IPS DF 6.9 (cell line): Measurements from ENCODE around the gene GBA3.

Experiments used
- DNase-seq: peaks from one replicate; pipeline ENCODE4 v3.0.0-alpha.2; 2013; ENCODE audit warnings: low read depth, low spot score
- H3K27ac ChIP-seq: one replicate; pipeline ENCODE4 v1.5.1; 2013; ENCODE audit warnings: low read length, control low read depth
- H3K27me3 ChIP-seq: 2 replicates; pipeline ENCODE4 v1.6.1; 2013; ENCODE audit warnings: mild to moderate bottlenecking, low read length; ENCODE audit not compliant: control insufficient read depth, insufficient read depth
- H3K36me3 ChIP-seq: 2 replicates; pipeline ENCODE4 v1.6.1; 2013; ENCODE audit warnings: low read length; ENCODE audit not compliant: control insufficient read depth, insufficient read depth
- H3K4me1 ChIP-seq: 2 replicates; pipeline ENCODE4 v1.6.1; 2013; ENCODE audit warnings: low read length; ENCODE audit not compliant: control insufficient read depth, insufficient read depth
- H3K4me3 ChIP-seq: 2 replicates; pipeline ENCODE4 v1.5.1; 2013; ENCODE audit warnings: mild to moderate bottlenecking, low read length
- H3K9me3 ChIP-seq: 2 replicates; pipeline ENCODE4 v1.6.1; 2013; ENCODE audit warnings: low read length, inconsistent platforms; ENCODE audit not compliant: control insufficient read depth, insufficient read depth
- WGBS: extraction: QIAGEN DNeasy Blood & Tissue Kit; methylation state at CpG from one replicate; pipeline ENCODE4 v1.1.7; 2013; ENCODE audit warnings: mixed read lengths, missing lambda C conversion rate; ENCODE audit not compliant: insufficient read length, insufficient coverage; 5-methylcytosine and 5-hydroxymethylcytosine counted together

The GBA3 gene

GRCh38 chr4:22695029-22695428, 2.3 kb downstream of the GBA3 start:
- Histone ChIP-seq H3K4me3 (no peak overlapping the region), H3K9me3 (no peaks in the 10 kb centered on the region), H3K4me1 (no peaks in the 10 kb centered on the region), H3K36me3 (no peaks in the 10 kb centered on the region), H3K27ac (no peak overlapping the region), H3K27me3 (no peaks in the 10 kb centered on the region)
- WGBS: no CpG with 5 or more reads among the region's 1 CpG
- no peak for DNase-seq

DNA sequence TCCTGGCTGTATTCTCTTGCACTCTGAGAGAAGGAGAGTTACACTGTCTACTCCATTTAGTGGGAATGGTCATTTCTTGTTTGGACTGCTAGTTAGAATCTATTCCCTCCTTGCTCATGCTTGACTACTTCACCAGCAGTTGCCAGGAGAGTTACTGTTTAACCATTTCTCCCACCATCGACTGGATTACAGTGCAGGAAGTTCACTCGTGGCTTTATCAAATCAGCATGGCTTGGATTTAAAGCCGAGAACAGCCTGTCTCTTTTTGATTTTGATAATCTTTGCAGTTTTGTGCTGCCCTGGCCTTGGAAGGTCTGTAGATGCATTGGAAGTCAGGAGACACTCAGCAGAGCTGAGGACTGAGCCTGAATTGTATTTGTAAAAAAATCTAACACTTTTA, 3.2 kb downstream of the GBA3 start:
- no peaks in the 10 kb centered on the region for H3K9me3 ChIP-seq
- no CpG with 5 or more reads among the region's 3 CpGs for WGBS
- no peak overlapping the region for H3K4me3 ChIP-seq
- H3K27ac ChIP-seq: no peak overlapping the region
- no peak for DNase-seq
- no peaks in the 10 kb centered on the region for H3K27me3 ChIP-seq
- H3K4me1 ChIP-seq: no peaks in the 10 kb centered on the region
- no peaks in the 10 kb centered on the region for H3K36me3 ChIP-seq

GRCh38 chr4:22703912-22704311, 11.2 kb downstream of the GBA3 start:
- DNase-seq: no peak
- H3K27me3 ChIP-seq: no peaks in the 10 kb centered on the region
- H3K4me1 ChIP-seq: no peaks in the 10 kb centered on the region
- no peak overlapping the region for H3K27ac ChIP-seq
- H3K9me3 ChIP-seq: no peaks in the 10 kb centered on the region
- no peaks in the 10 kb centered on the region for H3K36me3 ChIP-seq
- no peak overlapping the region for H3K4me3 ChIP-seq
- no CpG with 5 or more reads among the region's 6 CpGs for WGBS

- Histone ChIP-seq H3K9me3 (no peaks in the 10 kb centered on the region), H3K36me3 (no peaks in the 10 kb centered on the region), H3K4me3 (no peak overlapping the region), H3K27ac (no peak overlapping the region), H3K4me1 (no peaks in the 10 kb centered on the region), H3K27me3 (no peaks in the 10 kb centered on the region)
- no peak for DNase-seq
- WGBS: no CpG with 5 or more reads among the region's 1 CpG
Measured at GRCh38 chr4:22707390-22707789, 14.7 kb downstream of the GBA3 start.

DNA sequence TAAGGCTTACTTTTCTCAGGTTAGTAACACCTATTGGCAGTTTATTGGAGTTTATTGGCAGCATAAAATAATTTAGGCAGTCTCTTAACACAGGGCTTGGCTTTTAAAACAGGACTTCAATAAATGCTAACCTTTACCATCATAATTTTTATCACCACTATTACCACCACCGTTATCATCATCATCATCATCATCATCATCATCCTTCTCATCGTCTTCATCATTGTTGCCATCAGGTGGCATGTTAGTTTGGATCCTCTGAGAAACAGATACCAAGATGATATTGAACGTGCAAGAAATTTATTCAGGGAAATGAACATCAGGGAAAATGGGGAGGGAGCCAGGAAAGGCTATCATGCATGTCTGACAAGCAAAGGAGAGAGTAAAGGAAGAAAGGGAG, 16.2 kb downstream of the GBA3 start:
- Histone ChIP-seq H3K36me3 (no peaks in the 10 kb centered on the region), H3K4me3 (no peak overlapping the region), H3K9me3 (no peaks in the 10 kb centered on the region), H3K27me3 (no peaks in the 10 kb centered on the region), H3K4me1 (no peaks in the 10 kb centered on the region), H3K27ac (no peak overlapping the region)
- WGBS: 100% methylated on average over 2 of the region's 3 CpGs
- DNase-seq: no peak

GRCh38 chr4:22712105-22712504, 19.4 kb downstream of the GBA3 start:
- Histone ChIP-seq H3K27ac (no peak overlapping the region), H3K36me3 (no peaks in the 10 kb centered on the region), H3K27me3 (no peaks in the 10 kb centered on the region), H3K4me1 (no peaks in the 10 kb centered on the region), H3K9me3 (no peaks in the 10 kb centered on the region), H3K4me3 (no peak overlapping the region)
- DNase-seq: no peak
- no CpG with 5 or more reads among the region's 4 CpGs for WGBS

DNA sequence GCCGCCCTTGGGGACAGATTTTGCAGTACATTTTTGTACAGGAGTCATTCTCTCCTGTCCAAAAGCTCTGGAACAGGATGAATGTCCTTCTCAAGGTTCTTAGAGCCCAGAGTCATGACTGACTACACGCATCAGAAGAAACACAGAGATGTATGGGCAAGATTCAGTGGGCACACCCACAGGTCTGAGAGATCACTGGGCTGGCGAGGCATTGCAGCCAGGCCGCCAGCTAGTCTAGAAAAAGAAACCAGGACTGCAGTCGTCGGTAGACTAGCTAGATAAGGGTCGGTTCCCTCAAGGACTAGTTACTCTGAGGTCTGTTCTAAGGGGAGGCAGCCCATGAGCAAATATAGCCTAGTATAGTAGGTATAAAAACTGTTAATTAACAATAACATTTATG, 19.8 kb downstream of the GBA3 start:
- H3K4me1 ChIP-seq: no peaks in the 10 kb centered on the region
- no peak overlapping the region for H3K27ac ChIP-seq
- H3K27me3 ChIP-seq: no peaks in the 10 kb centered on the region
- H3K36me3 ChIP-seq: no peaks in the 10 kb centered on the region
- H3K4me3 ChIP-seq: no peak overlapping the region
- WGBS: no CpG with 5 or more reads among the region's 7 CpGs
- no peaks in the 10 kb centered on the region for H3K9me3 ChIP-seq
- no peak for DNase-seq

DNA sequence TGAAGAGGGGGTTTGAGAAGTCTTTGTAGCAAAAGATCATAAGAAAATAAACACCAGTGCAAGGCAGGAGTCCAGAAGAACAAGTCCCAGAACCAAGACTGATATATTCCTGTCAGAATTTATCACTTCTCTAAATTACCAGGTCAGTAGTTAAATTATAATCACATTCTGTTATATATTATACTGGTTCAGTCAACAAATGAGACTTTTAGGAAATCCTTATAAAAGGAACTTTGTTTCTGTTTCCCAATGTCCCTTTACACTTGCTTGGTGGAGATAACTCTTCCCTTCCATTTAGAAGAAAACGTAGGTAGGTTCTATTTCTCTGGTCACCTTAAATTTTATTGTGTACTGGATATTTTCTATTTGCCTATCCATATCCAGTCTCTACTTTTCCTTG, 21.1 kb downstream of the GBA3 start:
- Histone ChIP-seq H3K4me1 (no peaks in the 10 kb centered on the region), H3K4me3 (no peak overlapping the region), H3K27ac (no peak overlapping the region), H3K36me3 (no peaks in the 10 kb centered on the region), H3K27me3 (no peaks in the 10 kb centered on the region), H3K9me3 (no peaks in the 10 kb centered on the region)
- no CpG with 5 or more reads among the region's 1 CpG for WGBS
- DNase-seq: no peak

GRCh38 chr4:22719218-22719617, 26.5 kb downstream of the GBA3 start:
- DNase-seq: no peak
- Histone ChIP-seq H3K27ac (no peak overlapping the region), H3K4me1 (no peaks in the 10 kb centered on the region), H3K9me3 (no peaks in the 10 kb centered on the region), H3K36me3 (no peaks in the 10 kb centered on the region), H3K4me3 (no peak overlapping the region), H3K27me3 (no peaks in the 10 kb centered on the region)
- WGBS: no CpG with 5 or more reads among the region's 3 CpGs

GRCh38 chr4:22720091-22720490, 27.4 kb downstream of the GBA3 start:
- Histone ChIP-seq H3K27ac (no peak overlapping the region), H3K4me1 (no peaks in the 10 kb centered on the region), H3K9me3 (no peaks in the 10 kb centered on the region), H3K27me3 (no peaks in the 10 kb centered on the region), H3K36me3 (no peaks in the 10 kb centered on the region), H3K4me3 (no peak overlapping the region)
- WGBS: no CpG with 5 or more reads among the region's 2 CpGs
- DNase-seq: no peak

- no peaks in the 10 kb centered on the region for H3K9me3 ChIP-seq
- no CpG with 5 or more reads among the region's 1 CpG for WGBS
- H3K27ac ChIP-seq: no peak overlapping the region
Measured at GRCh38 chr4:22721204-22721603, 28.5 kb downstream of the GBA3 start.

More at GRCh38 chr4:22721204-22721603, 28.5 kb downstream of the GBA3 start:
- no peaks in the 10 kb centered on the region for H3K36me3 ChIP-seq
- H3K4me1 ChIP-seq: no peaks in the 10 kb centered on the region
- no peak overlapping the region for H3K4me3 ChIP-seq
- no peaks in the 10 kb centered on the region for H3K27me3 ChIP-seq
- no peak for DNase-seq
